ENCODE data around the gene ENAH.
A peak's percentile ranks its signal among the peaks of the same experiment; 100 is the strongest.

Gene ENAH

DNA sequence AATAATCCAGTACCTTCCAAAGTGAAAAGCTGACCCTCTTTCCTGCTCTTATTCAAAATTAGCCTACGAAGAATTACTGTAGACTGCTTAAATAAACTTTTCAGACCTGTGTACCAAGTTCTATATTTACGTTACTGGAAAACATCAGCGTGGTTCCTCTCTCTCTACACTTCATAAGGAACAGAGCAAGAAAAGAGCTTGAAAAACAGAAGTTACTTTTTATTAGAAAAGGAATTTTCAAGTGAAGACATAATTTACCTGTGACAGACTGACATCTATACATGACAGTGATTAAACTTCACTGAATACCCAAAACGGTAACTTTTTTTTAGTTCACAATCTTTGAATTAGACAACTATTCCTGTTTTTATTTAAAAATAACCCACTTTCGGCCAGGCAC is 2.7 kb downstream of the ENAH start:
- Histone ChIP-seq H3K79me2 (ENCODE audit: insufficient read depth, low read length) (peaks cover 50% of the 10 kb centered on the region), H3K9ac (ENCODE audit: low read depth, low read length, poor library complexity, severe bottlenecking) (no peak overlapping the region), H3K4me2 (ENCODE audit: low read depth, low read length, poor library complexity, severe bottlenecking) (peak overlapping the region; percentile 88), H3F3A (ENCODE audit: low read depth) (peaks cover 5% of the 10 kb centered on the region; the same call in 1 of the 2 replicates), H2AFZ (ENCODE audit: low read length) (no peak overlapping the region), H4K20me1 (ENCODE audit: insufficient read depth, low read length, poor library complexity, severe bottlenecking) (peaks cover 19% of the 10 kb centered on the region), H3K9me3 (ENCODE audit: insufficient read depth, low read depth, low read length) (no peaks in the 10 kb centered on the region), H3K9me2 (replicated peaks; ENCODE audit: low read depth, low read length) (no peaks in the 10 kb centered on the region), H3K36me3 (ENCODE audit: insufficient read depth, low read length) (no peaks in the 10 kb centered on the region), H3K4me3 (ENCODE audit: low read length, poor library complexity, severe bottlenecking) (no peak overlapping the region), H3K4me1 (ENCODE audit: insufficient read depth, low read length, poor library complexity, severe bottlenecking) (peaks cover 45% of the 10 kb centered on the region), H3K27me3 (ENCODE audit: insufficient read depth, low read length, poor library complexity, severe bottlenecking) (no peaks in the 10 kb centered on the region)
- TF ChIP-seq, protein P1, sequence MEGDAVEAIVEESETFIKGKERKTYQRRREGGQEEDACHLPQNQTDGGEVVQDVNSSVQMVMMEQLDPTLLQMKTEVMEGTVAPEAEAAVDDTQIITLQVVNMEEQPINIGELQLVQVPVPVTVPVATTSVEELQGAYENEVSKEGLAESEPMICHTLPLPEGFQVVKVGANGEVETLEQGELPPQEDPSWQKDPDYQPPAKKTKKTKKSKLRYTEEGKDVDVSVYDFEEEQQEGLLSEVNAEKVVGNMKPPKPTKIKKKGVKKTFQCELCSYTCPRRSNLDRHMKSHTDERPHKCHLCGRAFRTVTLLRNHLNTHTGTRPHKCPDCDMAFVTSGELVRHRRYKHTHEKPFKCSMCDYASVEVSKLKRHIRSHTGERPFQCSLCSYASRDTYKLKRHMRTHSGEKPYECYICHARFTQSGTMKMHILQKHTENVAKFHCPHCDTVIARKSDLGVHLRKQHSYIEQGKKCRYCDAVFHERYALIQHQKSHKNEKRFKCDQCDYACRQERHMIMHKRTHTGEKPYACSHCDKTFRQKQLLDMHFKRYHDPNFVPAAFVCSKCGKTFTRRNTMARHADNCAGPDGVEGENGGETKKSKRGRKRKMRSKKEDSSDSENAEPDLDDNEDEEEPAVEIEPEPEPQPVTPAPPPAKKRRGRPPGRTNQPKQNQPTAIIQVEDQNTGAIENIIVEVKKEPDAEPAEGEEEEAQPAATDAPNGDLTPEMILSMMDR (conservative IDR thresholded peaks at IDR 0.05; ENCODE audit: low read length): no peak
- no peak for TF ChIP-seq EZH2phosphoT487 (IDR thresholded peaks at IDR 0.05; ENCODE audit: borderline replicate concordance)

GRCh38 chr1:225645194-225645895 is 7.6 kb downstream of the ENAH start:
- no peaks in the 10 kb centered on the region for H3K27me3 ChIP-seq (ENCODE audit: insufficient read depth, low read length, poor library complexity, severe bottlenecking)
- H3K79me2 ChIP-seq (ENCODE audit: insufficient read depth, low read length): peaks cover 43% of the 10 kb centered on the region
- H3K9ac ChIP-seq (ENCODE audit: low read depth, low read length, poor library complexity, severe bottlenecking): no peak overlapping the region
- H3K9me3 ChIP-seq (ENCODE audit: insufficient read depth, low read depth, low read length): no peaks in the 10 kb centered on the region
- TF ChIP-seq EZH2phosphoT487 (IDR thresholded peaks at IDR 0.05; ENCODE audit: borderline replicate concordance): no peak
- TF ChIP-seq, protein P1 (conservative IDR thresholded peaks at IDR 0.05; ENCODE audit: low read length): no peak
- no peak overlapping the region for H3K4me2 ChIP-seq (ENCODE audit: low read depth, low read length, poor library complexity, severe bottlenecking)
- H4K20me1 ChIP-seq (ENCODE audit: insufficient read depth, low read length, poor library complexity, severe bottlenecking): peaks cover 14% of the 10 kb centered on the region
- H3K9me2 ChIP-seq (replicated peaks; ENCODE audit: low read depth, low read length): no peaks in the 10 kb centered on the region
- no peaks in the 10 kb centered on the region for H3K36me3 ChIP-seq (ENCODE audit: insufficient read depth, low read length)
- H3K4me3 ChIP-seq (ENCODE audit: low read length, poor library complexity, severe bottlenecking): no peak overlapping the region
- peaks cover 25% of the 10 kb centered on the region for H3K4me1 ChIP-seq (ENCODE audit: insufficient read depth, low read length, poor library complexity, severe bottlenecking)
- H2AFZ ChIP-seq (ENCODE audit: low read length): no peak overlapping the region
- peaks cover 4% of the 10 kb centered on the region; the same call in 1 of the 2 replicates for H3F3A ChIP-seq (ENCODE audit: low read depth)

DNA sequence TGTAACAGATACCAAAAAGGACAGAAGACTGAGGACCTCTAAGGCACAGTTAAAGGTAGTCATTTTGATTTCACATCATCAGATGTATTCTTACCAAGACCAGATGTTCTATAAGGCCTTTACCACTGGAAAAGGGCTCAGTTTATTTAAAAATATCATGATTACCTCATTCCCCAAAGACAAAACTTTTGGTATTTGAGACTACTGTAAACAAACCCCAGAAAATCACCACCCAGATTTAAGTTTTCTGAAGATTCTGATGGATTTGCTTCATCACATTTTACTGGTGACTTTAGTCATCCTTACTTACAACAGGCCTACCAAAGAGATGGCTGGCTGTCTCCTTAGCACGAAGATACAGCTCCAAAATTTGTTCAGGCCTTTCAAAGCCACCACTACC is 8.3 kb downstream of the ENAH start:
- H3K79me2 ChIP-seq (ENCODE audit: insufficient read depth, low read length): peaks cover 39% of the 10 kb centered on the region
- H3K4me3 ChIP-seq (ENCODE audit: low read length, poor library complexity, severe bottlenecking): no peak overlapping the region
- H3K9me2 ChIP-seq (replicated peaks; ENCODE audit: low read depth, low read length): no peaks in the 10 kb centered on the region
- no peak overlapping the region for H2AFZ ChIP-seq (ENCODE audit: low read length)
- no peaks in the 10 kb centered on the region for H3K9me3 ChIP-seq (ENCODE audit: insufficient read depth, low read depth, low read length)
- H3K4me1 ChIP-seq (ENCODE audit: insufficient read depth, low read length, poor library complexity, severe bottlenecking): peaks cover 18% of the 10 kb centered on the region
- H3F3A ChIP-seq (ENCODE audit: low read depth): peaks cover 4% of the 10 kb centered on the region; the same call in 1 of the 2 replicates
- H4K20me1 ChIP-seq (ENCODE audit: insufficient read depth, low read length, poor library complexity, severe bottlenecking): peaks cover 14% of the 10 kb centered on the region
- H3K27me3 ChIP-seq (ENCODE audit: insufficient read depth, low read length, poor library complexity, severe bottlenecking): no peaks in the 10 kb centered on the region
- no peak overlapping the region for H3K9ac ChIP-seq (ENCODE audit: low read depth, low read length, poor library complexity, severe bottlenecking)
- H3K36me3 ChIP-seq (ENCODE audit: insufficient read depth, low read length): no peaks in the 10 kb centered on the region
- TF ChIP-seq, protein P1 (conservative IDR thresholded peaks at IDR 0.05; ENCODE audit: low read length): no peak
- no peak overlapping the region for H3K4me2 ChIP-seq (ENCODE audit: low read depth, low read length, poor library complexity, severe bottlenecking)
